MM.1S (cell line): ENCODE measurements around the gene DUOXA2.

Source experiments
- DNase-seq: peaks from one replicate; pipeline ENCODE4 v3.0.0-alpha.2; 2015
- H2AFZ ChIP-seq: fragments of 300-600 bp; sonication (generic); 2 replicates; pipeline ENCODE4 v1.6.0; 2016; ENCODE audit warnings: antibody characterized with exemption, low read length
- H3F3A ChIP-seq: fragments of 300-600 bp; sonication (generic); 2 replicates; pipeline ENCODE4 v1.6.1; 2016; ENCODE audit warnings: mild to moderate bottlenecking, antibody characterized with exemption, low read length, moderate library complexity, mixed read lengths; ENCODE audit not compliant: insufficient read depth
- H3K27ac ChIP-seq: fragments of 300-600 bp; sonication (generic); 2 replicates; pipeline ENCODE4 v1.5.1; 2016; ENCODE audit warnings: mild to moderate bottlenecking, low read length
- H3K27me3 ChIP-seq: fragments of 300-600 bp; sonication (generic); replicated peaks from 2 replicates; pipeline ENCODE4 v1.6.0; 2016; ENCODE audit warnings: low read length; ENCODE audit not compliant: insufficient read depth
- H3K36me3 ChIP-seq: fragments of 300-600 bp; sonication (generic); replicated peaks from 2 replicates; pipeline ENCODE4 v1.6.1; 2016; ENCODE audit warnings: mild to moderate bottlenecking, low read length, mixed read lengths; ENCODE audit not compliant: insufficient read depth
- H3K4me1 ChIP-seq: fragments of 300-600 bp; sonication (generic); 2 replicates; pipeline ENCODE4 v1.6.1; 2016; ENCODE audit warnings: low read length, mixed read lengths
- H3K4me2 ChIP-seq: fragments of 300-600 bp; sonication (generic); 2 replicates; pipeline ENCODE4 v1.6.0; 2016; ENCODE audit warnings: low read depth, low read length
- H3K4me3 ChIP-seq: fragments of 300-600 bp; sonication (generic); 2 replicates; pipeline ENCODE4 v1.5.1; 2016; ENCODE audit warnings: low read length, mixed read lengths
- H3K79me2 ChIP-seq: fragments of 300-600 bp; sonication (generic); 2 replicates; pipeline ENCODE4 v1.6.1; 2016; ENCODE audit warnings: mixed run types, low read length, mixed read lengths
- H3K9ac ChIP-seq: fragments of 300-600 bp; sonication (generic); 2 replicates; pipeline ENCODE4 v1.6.1; 2016; ENCODE audit warnings: low read length, mixed read lengths
- H3K9me2 ChIP-seq: fragments of 300-600 bp; sonication (generic); replicated peaks from 2 replicates; pipeline ENCODE4 v1.6.1; 2016; ENCODE audit warnings: mild to moderate bottlenecking, low read length, mixed read lengths; ENCODE audit not compliant: insufficient read depth
- H3K9me3 ChIP-seq: fragments of 300-600 bp; sonication (generic); replicated peaks from 2 replicates; pipeline ENCODE4 v1.6.1; 2016; ENCODE audit warnings: mild to moderate bottlenecking, low read length, mixed read lengths; ENCODE audit not compliant: insufficient read depth
- H4K20me1 ChIP-seq: fragments of 300-600 bp; sonication (generic); 2 replicates; pipeline ENCODE4 v1.6.1; 2016; ENCODE audit warnings: mild to moderate bottlenecking, low read length, moderate library complexity, mixed read lengths; ENCODE audit not compliant: insufficient read depth
- EZH2 ChIP-seq: fragments of 300-600 bp; sonication (generic); optimal IDR thresholded peaks from 2 replicates; pipeline ENCODE3; 2017; ENCODE audit warnings: low read depth, mild to moderate bottlenecking, antibody characterized with exemption, low read length, mixed read lengths
- EZH2phosphoT487 ChIP-seq: fragments of 300-600 bp; sonication (generic); IDR thresholded peaks from 2 replicates; pipeline ENCODE4 v1.6.1; 2018; ENCODE audit warnings: antibody characterized with exemption, low read length
- TF ChIP-seq, protein P1 (sequence below): fragments of 300-600 bp; sonication (generic); IDR thresholded peaks from 2 replicates; pipeline ENCODE4 v1.5.1; 2016; ENCODE audit warnings: antibody characterized with exemption, low read length, mixed read lengths

Gene DUOXA2

GRCh38 chr15:45148076-45149059, 34.2 kb downstream of the DUOXA2 start:
- H3K9me3 ChIP-seq: no peaks in the 10 kb centered on the region
- H3K79me2 ChIP-seq: no peaks in the 10 kb centered on the region
- H3K27ac ChIP-seq: no peak overlapping the region
- no peak overlapping the region for H3K9ac ChIP-seq
- no peaks in the 10 kb centered on the region for H3F3A ChIP-seq
- no peaks in the 10 kb centered on the region for H3K9me2 ChIP-seq
- no peak overlapping the region for H3K4me2 ChIP-seq
- no peaks in the 10 kb centered on the region for H3K36me3 ChIP-seq
- H3K27me3 ChIP-seq: no peaks in the 10 kb centered on the region
- no peak for DNase-seq
- no peak overlapping the region for H3K4me3 ChIP-seq
- H2AFZ ChIP-seq: no peak overlapping the region
- H3K4me1 ChIP-seq: no peaks in the 10 kb centered on the region
- TF ChIP-seq EZH2phosphoT487 (no peak), EZH2 (no peak)
- TF ChIP-seq, protein P1, sequence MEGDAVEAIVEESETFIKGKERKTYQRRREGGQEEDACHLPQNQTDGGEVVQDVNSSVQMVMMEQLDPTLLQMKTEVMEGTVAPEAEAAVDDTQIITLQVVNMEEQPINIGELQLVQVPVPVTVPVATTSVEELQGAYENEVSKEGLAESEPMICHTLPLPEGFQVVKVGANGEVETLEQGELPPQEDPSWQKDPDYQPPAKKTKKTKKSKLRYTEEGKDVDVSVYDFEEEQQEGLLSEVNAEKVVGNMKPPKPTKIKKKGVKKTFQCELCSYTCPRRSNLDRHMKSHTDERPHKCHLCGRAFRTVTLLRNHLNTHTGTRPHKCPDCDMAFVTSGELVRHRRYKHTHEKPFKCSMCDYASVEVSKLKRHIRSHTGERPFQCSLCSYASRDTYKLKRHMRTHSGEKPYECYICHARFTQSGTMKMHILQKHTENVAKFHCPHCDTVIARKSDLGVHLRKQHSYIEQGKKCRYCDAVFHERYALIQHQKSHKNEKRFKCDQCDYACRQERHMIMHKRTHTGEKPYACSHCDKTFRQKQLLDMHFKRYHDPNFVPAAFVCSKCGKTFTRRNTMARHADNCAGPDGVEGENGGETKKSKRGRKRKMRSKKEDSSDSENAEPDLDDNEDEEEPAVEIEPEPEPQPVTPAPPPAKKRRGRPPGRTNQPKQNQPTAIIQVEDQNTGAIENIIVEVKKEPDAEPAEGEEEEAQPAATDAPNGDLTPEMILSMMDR: no peak
- H4K20me1 ChIP-seq: no peaks in the 10 kb centered on the region

- H3K36me3 ChIP-seq: no peaks in the 10 kb centered on the region
- H3K27ac ChIP-seq: no peak overlapping the region
- H3K4me2 ChIP-seq: no peak overlapping the region
These were observed 34.9 kb downstream of the DUOXA2 start for GRCh38 chr15:45149060-45149459.

DNA sequence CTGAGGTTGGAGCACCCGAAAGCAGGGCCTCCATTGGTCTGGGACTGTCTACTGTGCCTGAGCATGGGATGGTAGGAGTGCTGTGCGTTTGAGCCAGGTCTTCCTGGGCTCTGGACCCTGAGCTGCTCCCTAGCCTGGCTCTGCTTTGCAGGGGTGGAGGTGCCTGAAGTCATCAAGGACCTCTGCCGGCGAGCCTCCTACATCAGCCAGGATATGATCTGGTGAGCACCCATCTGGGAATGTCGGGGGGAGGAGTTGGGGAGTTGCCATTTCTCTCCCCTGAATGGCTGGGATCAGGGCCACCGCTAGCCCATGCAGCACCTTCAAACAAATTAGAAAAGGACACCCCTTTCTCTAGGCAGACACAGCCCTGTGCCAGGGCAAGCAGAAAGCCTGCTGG, 36.4 kb downstream of the DUOXA2 start:
- Histone ChIP-seq H3K9ac (no peak overlapping the region), H3K4me3 (no peak overlapping the region), H3K27ac (no peak overlapping the region), H2AFZ (no peak overlapping the region), H3K9me2 (no peaks in the 10 kb centered on the region), H3K9me3 (no peaks in the 10 kb centered on the region), H3K4me2 (no peak overlapping the region), H3K27me3 (no peaks in the 10 kb centered on the region), H4K20me1 (no peaks in the 10 kb centered on the region), H3K4me1 (no peaks in the 10 kb centered on the region), H3K36me3 (no peaks in the 10 kb centered on the region), H3K79me2 (no peaks in the 10 kb centered on the region), H3F3A (no peaks in the 10 kb centered on the region)
- no peak for DNase-seq
- TF ChIP-seq EZH2 (no peak), EZH2phosphoT487 (no peak)
- TF ChIP-seq, protein P1: no peak

More at GRCh38 chr15:45149060-45149459, 34.9 kb downstream of the DUOXA2 start:
- Histone ChIP-seq H3K4me1 (no peaks in the 10 kb centered on the region), H3K9me3 (no peaks in the 10 kb centered on the region), H3K79me2 (no peaks in the 10 kb centered on the region), H3K27me3 (no peaks in the 10 kb centered on the region), H4K20me1 (no peaks in the 10 kb centered on the region), H2AFZ (no peak overlapping the region), H3K9me2 (no peaks in the 10 kb centered on the region), H3F3A (no peaks in the 10 kb centered on the region), H3K9ac (no peak overlapping the region), H3K4me3 (no peak overlapping the region)
- no peak for DNase-seq
- TF ChIP-seq EZH2phosphoT487: no peak
- TF ChIP-seq, protein P1: no peak
- TF ChIP-seq EZH2: no peak
